Stimulated activated CD8-positive, alpha-beta memory T cell treated with anti-CD3 and anti-CD28 coated beads, Interleukin-12 subunit alpha, Interleukin-12 subunit beta, amount 100 ng/mL, for 24 hours (primary cell): ENCODE data around the gene SF3A1.
A peak's percentile ranks its signal among the peaks of the same experiment; 100 is the strongest.

Experiments
- DNase-seq: peaks from one replicate; pipeline ENCODE4 v3.0.0-alpha.2; 2020; ENCODE audit errors: extremely low read depth

The SF3A1 gene

GRCh38 chr22:30288419-30289140 lies 68.1 kb downstream of the SF3A1 start:
- no peak for DNase-seq

GRCh38 chr22:30287648-30288418 lies 68.9 kb downstream of the SF3A1 start:
- peak; percentile 69 for DNase-seq

GRCh38 chr22:30286813-30287647 lies 69.7 kb downstream of the SF3A1 start:
- peak; percentile 66 for DNase-seq

- DNase-seq, result no peak
Measured at GRCh38 chr22:30286331-30286730, 70.4 kb downstream of the SF3A1 start.

DNA sequence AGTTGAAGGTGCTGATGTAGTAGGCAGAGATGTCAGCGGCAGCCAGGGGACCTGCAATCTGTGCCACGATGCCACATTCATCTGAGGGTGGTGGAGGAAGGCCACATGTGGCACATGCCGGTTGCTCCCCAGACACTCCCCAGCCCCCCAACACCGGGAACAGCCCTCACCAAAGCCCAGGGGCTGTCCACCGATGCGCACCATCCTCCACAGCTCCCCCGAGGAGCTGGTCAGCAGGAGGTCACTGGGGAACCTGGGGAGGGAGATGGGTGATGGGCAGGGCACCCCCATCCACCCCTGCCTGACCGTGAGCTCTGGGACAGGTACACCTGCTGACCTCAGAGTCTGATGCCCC lies 70.9 kb downstream of the SF3A1 start:
- DNase-seq, result no peak

- no peak for DNase-seq
Measured at GRCh38 chr22:30285176-30285845, 71.4 kb downstream of the SF3A1 start.

GRCh38 chr22:30284666-30285065 lies 72.0 kb downstream of the SF3A1 start:
- no peak for DNase-seq

DNA sequence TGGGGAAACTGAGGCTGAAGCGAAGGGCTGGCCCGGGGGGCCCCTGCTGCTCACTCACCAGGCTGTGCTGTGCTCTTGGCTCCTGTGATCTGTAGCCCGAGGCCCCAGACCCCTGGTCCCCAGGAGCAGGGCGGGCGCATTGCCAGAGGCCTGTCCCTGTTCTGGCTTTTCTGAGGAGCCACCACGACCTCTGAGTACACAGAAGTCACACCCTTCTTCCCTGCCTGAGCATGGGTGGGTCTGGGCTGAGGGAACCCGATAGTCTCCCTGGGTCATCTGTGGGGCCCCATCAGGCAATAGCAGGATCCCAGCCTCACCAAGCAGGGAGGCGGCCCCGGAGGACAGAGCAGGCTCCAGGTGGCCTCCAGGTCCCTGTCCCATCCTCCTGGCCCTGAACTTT lies 72.5 kb downstream of the SF3A1 start:
- no peak for DNase-seq

- no peak for DNase-seq
Measured at GRCh38 chr22:30283342-30283741, 73.4 kb downstream of the SF3A1 start.

GRCh38 chr22:30282616-30283046 lies 74.1 kb downstream of the SF3A1 start:
- no peak for DNase-seq
